HG02610 (cell line): ENCODE data around the gene NDST3.

Experiments
- ATAC-seq: cut with Tn5 transposase; IDR thresholded peaks from one replicate; pipeline ENCODE4 v1.9.1; 2021; ENCODE audit warnings: mild to moderate bottlenecking, moderate library complexity; ENCODE audit not compliant: unreplicated experiment

NDST3 gene

GRCh38 chr4:118173126-118173525 lies 138.8 kb downstream of the NDST3 start:
- no peak for ATAC-seq

- no peak for ATAC-seq
Observed at GRCh38 chr4:118173956-118174725, 139.9 kb downstream of the NDST3 start.

GRCh38 chr4:118175506-118175905 lies 141.2 kb downstream of the NDST3 start:
- no peak for ATAC-seq

- ATAC-seq, result no peak
Observed at GRCh38 chr4:118177126-118177525, 142.8 kb downstream of the NDST3 start.

- ATAC-seq, result no peak
Observed at GRCh38 chr4:118180776-118181175, 146.5 kb downstream of the NDST3 start.

GRCh38 chr4:118190903-118191302 lies 156.6 kb downstream of the NDST3 start:
- no peak for ATAC-seq

GRCh38 chr4:118193421-118193820 lies 159.1 kb downstream of the NDST3 start:
- ATAC-seq, result no peak

GRCh38 chr4:118206627-118207026 lies 172.3 kb downstream of the NDST3 start:
- no peak for ATAC-seq

GRCh38 chr4:118213101-118213500 lies 178.8 kb downstream of the NDST3 start:
- ATAC-seq, result no peak

- no peak for ATAC-seq
Observed at GRCh38 chr4:118215826-118216225, 181.5 kb downstream of the NDST3 start.

GRCh38 chr4:118221227-118221800 lies 187.0 kb downstream of the NDST3 start:
- ATAC-seq, result no peak

- peak; percentile 45 for ATAC-seq
Observed at GRCh38 chr4:118224243-118224829, 190.1 kb downstream of the NDST3 start.

GRCh38 chr4:118225511-118225910 lies 191.2 kb downstream of the NDST3 start:
- no peak for ATAC-seq

- ATAC-seq, result no peak
Observed at GRCh38 chr4:118226311-118227010, 192.2 kb downstream of the NDST3 start.

- no peak for ATAC-seq
Observed at GRCh38 chr4:118235566-118236120, 201.4 kb downstream of the NDST3 start.

GRCh38 chr4:118237531-118237930 lies 203.2 kb downstream of the NDST3 start:
- no peak for ATAC-seq

GRCh38 chr4:118249890-118250289 lies 215.6 kb downstream of the NDST3 start:
- no peak for ATAC-seq

GRCh38 chr4:118254368-118254767 lies 220.1 kb downstream of the NDST3 start:
- no peak for ATAC-seq

GRCh38 chr4:118259111-118259510 lies 224.8 kb downstream of the NDST3 start:
- no peak for ATAC-seq

- no peak for ATAC-seq
Observed at GRCh38 chr4:118260309-118260708, 226.0 kb downstream of the NDST3 start.

- ATAC-seq, result no peak
Observed at GRCh38 chr4:118264096-118264495, 229.8 kb downstream of the NDST3 start.
